Ureter (tissue), 1 donor: Measurements from ENCODE around the gene NTM. TPM values are rescaled to one million over a fixed set of nuclear protein-coding genes. Genes with fewer than 3 reads are reported as not detected.

Experiments used
- DNase-seq: peaks from one replicate; pipeline ENCODE4 v3.0.0-alpha.2; 2020; ENCODE audit warnings: low spot score
- total RNA-seq: library from RNA; stranded (reverse); gene quantifications from one replicate; pipeline ENCODE4 v1.2.4, GENCODE V29; 2023
- donor health status: DM: yes; HTN: yes; CAD: no.

Gene NTM
- total RNA-seq, 1 donor from 2014 or later, result 9.9 TPM

- DNase-seq, result no peak
Observed at GRCh38 chr11:131373095-131373725, 2.8 kb downstream of the NTM start.

GRCh38 chr11:131373756-131374155 is 3.3 kb downstream of the NTM start:
- DNase-seq, result no peak

- no peak for DNase-seq
Observed at GRCh38 chr11:131375421-131375820, 5.0 kb downstream of the NTM start.

- no peak for DNase-seq
Observed at GRCh38 chr11:131375915-131376314, 5.5 kb downstream of the NTM start.

GRCh38 chr11:131378931-131379330 is 8.5 kb downstream of the NTM start:
- no peak for DNase-seq

- DNase-seq, result no peak
Observed at GRCh38 chr11:131385763-131386390, 15.5 kb downstream of the NTM start.

GRCh38 chr11:131386408-131386807 is 16.0 kb downstream of the NTM start:
- DNase-seq, result no peak

- DNase-seq, result no peak
Observed at GRCh38 chr11:131388030-131388429, 17.6 kb downstream of the NTM start.

- DNase-seq, result no peak
Observed at GRCh38 chr11:131389582-131389981, 19.2 kb downstream of the NTM start.

GRCh38 chr11:131391176-131391575 is 20.8 kb downstream of the NTM start:
- DNase-seq, result no peak

- DNase-seq, result no peak
Observed at GRCh38 chr11:131392528-131393255, 22.3 kb downstream of the NTM start.

- no peak for DNase-seq
Observed at GRCh38 chr11:131393691-131394090, 23.3 kb downstream of the NTM start.

GRCh38 chr11:131397675-131398074 is 27.3 kb downstream of the NTM start:
- no peak for DNase-seq

- no peak for DNase-seq
Observed at GRCh38 chr11:131402040-131402439, 31.6 kb downstream of the NTM start.

- DNase-seq, result no peak
Observed at GRCh38 chr11:131404010-131404409, 33.6 kb downstream of the NTM start.

- DNase-seq, result no peak
Observed at GRCh38 chr11:131408025-131408640, 37.7 kb downstream of the NTM start.

GRCh38 chr11:131409345-131409744 is 38.9 kb downstream of the NTM start:
- DNase-seq, result no peak

GRCh38 chr11:131411636-131412035 is 41.2 kb downstream of the NTM start:
- no peak for DNase-seq

GRCh38 chr11:131412061-131412460 is 41.6 kb downstream of the NTM start:
- no peak for DNase-seq

GRCh38 chr11:131413217-131413616 is 42.8 kb downstream of the NTM start:
- no peak for DNase-seq

- DNase-seq, result no peak
Observed at GRCh38 chr11:131418189-131418588, 47.8 kb downstream of the NTM start.

- no peak for DNase-seq
Observed at GRCh38 chr11:131421066-131421855, 50.8 kb downstream of the NTM start.
